ENCODE results near the gene TTC27.

Gene TTC27

GRCh38 chr2:32711908-32712501, 84.2 kb downstream of the TTC27 start:
- Histone ChIP-seq H3K4me1 (ENCODE audit: control insufficient read depth, insufficient read depth, low read length) (no peaks in the 10 kb centered on the region), H3K9me3 (ENCODE audit: control insufficient read depth, insufficient read depth, low read length) (no peaks in the 10 kb centered on the region), H3K4me3 (ENCODE audit: low read depth, low read length) (no peak overlapping the region), H3K36me3 (ENCODE audit: control insufficient read depth, insufficient read depth, low read length) (no peaks in the 10 kb centered on the region), H3K9ac (ENCODE audit: low read depth, low read length) (no peak overlapping the region), H3K27me3 (ENCODE audit: control insufficient read depth, insufficient read depth, low read length) (no peaks in the 10 kb centered on the region)

- Histone ChIP-seq H3K9me3 (ENCODE audit: control insufficient read depth, insufficient read depth, low read length) (no peaks in the 10 kb centered on the region), H3K4me3 (ENCODE audit: low read depth, low read length) (no peak overlapping the region), H3K4me1 (ENCODE audit: control insufficient read depth, insufficient read depth, low read length) (no peaks in the 10 kb centered on the region), H3K27me3 (ENCODE audit: control insufficient read depth, insufficient read depth, low read length) (no peaks in the 10 kb centered on the region), H3K9ac (ENCODE audit: low read depth, low read length) (no peak overlapping the region), H3K36me3 (ENCODE audit: control insufficient read depth, insufficient read depth, low read length) (no peaks in the 10 kb centered on the region)
Measured at GRCh38 chr2:32712870-32713269, 85.0 kb downstream of the TTC27 start.

- no peaks in the 10 kb centered on the region for H3K9me3 ChIP-seq (ENCODE audit: control insufficient read depth, insufficient read depth, low read length)
- no peak overlapping the region for H3K4me3 ChIP-seq (ENCODE audit: low read depth, low read length)
- no peaks in the 10 kb centered on the region for H3K27me3 ChIP-seq (ENCODE audit: control insufficient read depth, insufficient read depth, low read length)
- no peaks in the 10 kb centered on the region for H3K36me3 ChIP-seq (ENCODE audit: control insufficient read depth, insufficient read depth, low read length)
- no peaks in the 10 kb centered on the region for H3K4me1 ChIP-seq (ENCODE audit: control insufficient read depth, insufficient read depth, low read length)
- H3K9ac ChIP-seq (ENCODE audit: low read depth, low read length), result no peak overlapping the region
Measured at GRCh38 chr2:32714521-32714920, 86.7 kb downstream of the TTC27 start.

- no peaks in the 10 kb centered on the region for H3K4me1 ChIP-seq (ENCODE audit: control insufficient read depth, insufficient read depth, low read length)
- no peak overlapping the region for H3K4me3 ChIP-seq (ENCODE audit: low read depth, low read length)
- H3K36me3 ChIP-seq (ENCODE audit: control insufficient read depth, insufficient read depth, low read length), result no peaks in the 10 kb centered on the region
- no peaks in the 10 kb centered on the region for H3K9me3 ChIP-seq (ENCODE audit: control insufficient read depth, insufficient read depth, low read length)
- H3K9ac ChIP-seq (ENCODE audit: low read depth, low read length), result no peak overlapping the region
- no peaks in the 10 kb centered on the region for H3K27me3 ChIP-seq (ENCODE audit: control insufficient read depth, insufficient read depth, low read length)
Measured at GRCh38 chr2:32715391-32715841, 87.6 kb downstream of the TTC27 start.

GRCh38 chr2:32715981-32716380, 88.1 kb downstream of the TTC27 start:
- no peaks in the 10 kb centered on the region for H3K27me3 ChIP-seq (ENCODE audit: control insufficient read depth, insufficient read depth, low read length)
- no peaks in the 10 kb centered on the region for H3K36me3 ChIP-seq (ENCODE audit: control insufficient read depth, insufficient read depth, low read length)
- no peak overlapping the region for H3K9ac ChIP-seq (ENCODE audit: low read depth, low read length)

GRCh38 chr2:32716598-32716997, 88.7 kb downstream of the TTC27 start:
- no peaks in the 10 kb centered on the region for H3K36me3 ChIP-seq (ENCODE audit: control insufficient read depth, insufficient read depth, low read length)
- H3K9ac ChIP-seq (ENCODE audit: low read depth, low read length), result no peak overlapping the region
- no peaks in the 10 kb centered on the region for H3K27me3 ChIP-seq (ENCODE audit: control insufficient read depth, insufficient read depth, low read length)
- no peaks in the 10 kb centered on the region for H3K4me1 ChIP-seq (ENCODE audit: control insufficient read depth, insufficient read depth, low read length)
- H3K9me3 ChIP-seq (ENCODE audit: control insufficient read depth, insufficient read depth, low read length), result no peaks in the 10 kb centered on the region
- no peak overlapping the region for H3K4me3 ChIP-seq (ENCODE audit: low read depth, low read length)

More at GRCh38 chr2:32715981-32716380, 88.1 kb downstream of the TTC27 start:
- H3K9me3 ChIP-seq (ENCODE audit: control insufficient read depth, insufficient read depth, low read length), result no peaks in the 10 kb centered on the region
- no peaks in the 10 kb centered on the region for H3K4me1 ChIP-seq (ENCODE audit: control insufficient read depth, insufficient read depth, low read length)
- H3K4me3 ChIP-seq (ENCODE audit: low read depth, low read length), result no peak overlapping the region

- Histone ChIP-seq H3K9me3 (ENCODE audit: control insufficient read depth, insufficient read depth, low read length) (no peaks in the 10 kb centered on the region), H3K27me3 (ENCODE audit: control insufficient read depth, insufficient read depth, low read length) (no peaks in the 10 kb centered on the region), H3K9ac (ENCODE audit: low read depth, low read length) (no peak overlapping the region), H3K36me3 (ENCODE audit: control insufficient read depth, insufficient read depth, low read length) (no peaks in the 10 kb centered on the region), H3K4me3 (ENCODE audit: low read depth, low read length) (no peak overlapping the region), H3K4me1 (ENCODE audit: control insufficient read depth, insufficient read depth, low read length) (no peaks in the 10 kb centered on the region)
Measured at GRCh38 chr2:32718752-32719151, 90.9 kb downstream of the TTC27 start.

- no peaks in the 10 kb centered on the region for H3K9me3 ChIP-seq (ENCODE audit: control insufficient read depth, insufficient read depth, low read length)
- no peaks in the 10 kb centered on the region for H3K36me3 ChIP-seq (ENCODE audit: control insufficient read depth, insufficient read depth, low read length)
- H3K4me1 ChIP-seq (ENCODE audit: control insufficient read depth, insufficient read depth, low read length), result no peaks in the 10 kb centered on the region
- H3K4me3 ChIP-seq (ENCODE audit: low read depth, low read length), result no peak overlapping the region
- no peak overlapping the region for H3K9ac ChIP-seq (ENCODE audit: low read depth, low read length)
- H3K27me3 ChIP-seq (ENCODE audit: control insufficient read depth, insufficient read depth, low read length), result no peaks in the 10 kb centered on the region
Measured at GRCh38 chr2:32719430-32719829, 91.6 kb downstream of the TTC27 start.

- Histone ChIP-seq H3K27me3 (ENCODE audit: control insufficient read depth, insufficient read depth, low read length) (no peaks in the 10 kb centered on the region), H3K4me1 (ENCODE audit: control insufficient read depth, insufficient read depth, low read length) (no peaks in the 10 kb centered on the region), H3K36me3 (ENCODE audit: control insufficient read depth, insufficient read depth, low read length) (no peaks in the 10 kb centered on the region), H3K4me3 (ENCODE audit: low read depth, low read length) (no peak overlapping the region), H3K9ac (ENCODE audit: low read depth, low read length) (no peak overlapping the region), H3K9me3 (ENCODE audit: control insufficient read depth, insufficient read depth, low read length) (no peaks in the 10 kb centered on the region)
Measured at GRCh38 chr2:32719933-32720716, 92.3 kb downstream of the TTC27 start.

GRCh38 chr2:32720771-32721170, 92.9 kb downstream of the TTC27 start:
- Histone ChIP-seq H3K36me3 (ENCODE audit: control insufficient read depth, insufficient read depth, low read length) (peaks cover 3% of the 10 kb centered on the region), H3K9me3 (ENCODE audit: control insufficient read depth, insufficient read depth, low read length) (no peaks in the 10 kb centered on the region), H3K27me3 (ENCODE audit: control insufficient read depth, insufficient read depth, low read length) (no peaks in the 10 kb centered on the region), H3K9ac (ENCODE audit: low read depth, low read length) (no peak overlapping the region), H3K4me1 (ENCODE audit: control insufficient read depth, insufficient read depth, low read length) (no peaks in the 10 kb centered on the region), H3K4me3 (ENCODE audit: low read depth, low read length) (no peak overlapping the region)

GRCh38 chr2:32721376-32721775, 93.5 kb downstream of the TTC27 start:
- peaks cover 3% of the 10 kb centered on the region for H3K36me3 ChIP-seq (ENCODE audit: control insufficient read depth, insufficient read depth, low read length)
- no peaks in the 10 kb centered on the region for H3K4me1 ChIP-seq (ENCODE audit: control insufficient read depth, insufficient read depth, low read length)
- H3K9me3 ChIP-seq (ENCODE audit: control insufficient read depth, insufficient read depth, low read length), result no peaks in the 10 kb centered on the region
- no peak overlapping the region for H3K9ac ChIP-seq (ENCODE audit: low read depth, low read length)
- H3K27me3 ChIP-seq (ENCODE audit: control insufficient read depth, insufficient read depth, low read length), result no peaks in the 10 kb centered on the region
- H3K4me3 ChIP-seq (ENCODE audit: low read depth, low read length), result no peak overlapping the region

- Histone ChIP-seq H3K27me3 (ENCODE audit: control insufficient read depth, insufficient read depth, low read length) (no peaks in the 10 kb centered on the region), H3K9ac (ENCODE audit: low read depth, low read length) (no peak overlapping the region), H3K36me3 (ENCODE audit: control insufficient read depth, insufficient read depth, low read length) (peaks cover 3% of the 10 kb centered on the region), H3K4me3 (ENCODE audit: low read depth, low read length) (no peak overlapping the region), H3K9me3 (ENCODE audit: control insufficient read depth, insufficient read depth, low read length) (no peaks in the 10 kb centered on the region), H3K4me1 (ENCODE audit: control insufficient read depth, insufficient read depth, low read length) (no peaks in the 10 kb centered on the region)
Measured at GRCh38 chr2:32723467-32724079, 95.7 kb downstream of the TTC27 start.

All from iPS-15b (cell line).